Measurements from ENCODE around the gene KBTBD2.
A peak's percentile ranks its signal among the peaks of the same experiment; 100 is the strongest.
"Not testable (repeated sequence)": the region's sequence is repeated elsewhere in the genome, so short reads cannot be mapped to it uniquely, and the experiment has no call there.

KBTBD2 gene

DNA sequence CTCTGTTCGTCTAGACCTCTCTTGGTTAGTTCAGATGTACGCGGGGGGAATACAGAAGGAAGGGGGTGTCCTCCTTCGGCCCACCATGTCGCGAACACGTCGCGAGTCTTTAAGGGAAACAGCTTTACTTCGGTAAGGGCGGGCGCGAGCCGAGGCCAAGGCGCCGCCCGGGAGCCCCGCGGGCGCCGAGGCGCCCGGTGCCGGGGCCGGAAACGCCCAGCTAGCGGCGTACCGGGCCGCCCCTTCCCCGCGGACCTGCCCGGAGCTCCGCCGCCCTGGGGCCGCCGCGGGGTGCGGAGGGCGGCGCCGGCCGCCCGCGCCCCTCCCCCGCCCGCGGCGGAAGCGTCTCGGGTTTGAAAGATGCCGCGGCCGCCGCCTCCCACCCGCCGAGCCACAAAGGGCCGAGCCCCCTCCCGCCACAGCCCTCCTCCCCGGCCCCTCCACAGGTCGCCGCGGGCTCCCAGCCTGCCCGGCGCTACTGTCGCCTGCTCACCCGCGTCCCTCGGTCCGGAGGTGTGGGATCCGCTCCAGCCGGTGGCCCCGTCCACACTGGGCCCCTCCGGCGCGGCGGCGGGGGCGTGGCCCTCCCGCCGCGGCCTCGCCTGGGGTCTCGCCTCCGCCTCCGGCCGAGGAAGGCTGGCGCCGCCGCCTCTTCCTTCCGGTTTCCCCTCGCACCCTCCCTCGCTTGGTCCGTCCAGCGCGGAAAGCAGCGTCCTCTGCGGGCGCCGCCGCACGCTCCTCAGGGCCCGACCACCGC lies at the start of gene KBTBD2:
Gene KBTBD2, minus strand, starts transcription at position 718 of the 757 bp plus-strand sequence. CDS start 12,156 bp downstream, outside the sequence.
- DNase-seq: peak; percentile 80

DNA sequence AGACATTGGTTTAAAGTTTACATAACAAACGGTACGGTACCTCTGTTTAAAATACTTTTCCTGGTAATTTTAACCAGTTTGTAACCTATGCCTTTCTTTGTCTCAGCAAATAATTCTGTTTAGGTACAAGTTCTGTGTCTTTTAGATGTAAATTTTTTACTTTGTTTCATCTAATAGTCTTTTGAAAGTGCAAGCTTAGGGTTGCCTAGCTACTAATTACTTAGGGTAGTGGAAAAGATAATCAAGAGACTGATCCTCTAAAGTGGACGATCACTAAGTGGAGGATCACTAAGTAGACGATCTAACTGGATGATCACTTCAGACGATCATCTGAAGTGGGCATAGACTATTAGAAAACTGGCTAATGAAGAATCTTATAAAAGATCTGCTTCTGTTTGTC lies 49.6 kb upstream of the KBTBD2 start:
- DNase-seq: no peak

DNA sequence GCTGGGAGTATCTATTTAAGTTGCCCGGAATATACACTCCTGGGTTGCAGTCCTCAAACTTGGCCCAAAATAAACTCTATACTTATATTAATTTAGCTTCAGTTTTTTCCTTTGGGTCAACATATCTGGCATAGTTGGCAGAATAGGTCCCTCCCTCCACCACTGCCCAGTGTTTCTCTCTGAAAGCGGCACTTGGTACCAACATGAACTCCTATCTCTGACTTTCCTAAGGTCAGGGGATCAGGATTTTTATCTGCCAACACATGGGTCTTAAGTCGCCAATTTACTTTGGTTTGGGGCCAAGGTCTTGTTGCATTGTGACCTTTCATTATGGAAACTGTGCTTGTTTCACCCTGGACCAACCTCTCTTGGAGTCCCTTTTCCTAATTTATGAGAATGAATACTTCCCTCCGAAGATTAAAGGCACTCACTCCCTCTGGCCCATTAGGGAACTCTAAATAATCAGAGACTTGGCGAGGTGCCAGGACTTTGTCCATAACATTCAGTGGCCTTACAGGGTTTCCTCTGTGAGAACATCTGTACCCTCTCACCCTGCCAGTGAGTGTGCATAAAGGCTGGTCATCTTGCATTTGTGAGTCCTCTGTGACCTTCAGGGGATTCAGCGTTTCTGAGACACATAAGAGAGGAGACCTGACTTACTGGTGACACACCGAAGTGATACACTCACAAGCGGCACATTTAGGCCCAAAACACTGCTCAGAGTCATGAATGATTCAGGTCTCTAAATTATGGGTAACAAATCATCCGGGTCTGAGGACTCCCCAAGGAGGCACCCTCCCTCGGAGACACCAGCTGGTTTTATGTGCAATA lies 46.0 kb upstream of the KBTBD2 start:
- DNase-seq: no peak

DNA sequence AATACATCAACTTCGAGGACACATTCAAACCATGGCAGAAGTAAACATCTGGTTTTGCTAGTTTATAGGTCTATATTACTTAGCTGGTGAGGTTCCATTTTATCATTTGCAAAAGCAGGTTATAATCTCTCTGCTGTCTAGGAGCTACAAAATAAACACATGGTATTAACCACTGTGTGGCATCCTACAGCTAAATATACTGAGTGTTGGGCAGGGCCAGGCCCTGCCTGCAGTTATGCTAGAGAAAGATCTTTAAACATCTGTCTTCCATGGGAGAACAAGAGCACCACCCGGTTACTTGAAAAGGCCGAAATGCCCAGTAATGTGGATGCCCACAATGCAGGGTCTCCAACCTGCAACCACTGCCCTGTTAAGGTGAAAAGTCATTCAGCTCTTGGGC lies 45.1 kb upstream of the KBTBD2 start:
- DNase-seq: no peak

DNA sequence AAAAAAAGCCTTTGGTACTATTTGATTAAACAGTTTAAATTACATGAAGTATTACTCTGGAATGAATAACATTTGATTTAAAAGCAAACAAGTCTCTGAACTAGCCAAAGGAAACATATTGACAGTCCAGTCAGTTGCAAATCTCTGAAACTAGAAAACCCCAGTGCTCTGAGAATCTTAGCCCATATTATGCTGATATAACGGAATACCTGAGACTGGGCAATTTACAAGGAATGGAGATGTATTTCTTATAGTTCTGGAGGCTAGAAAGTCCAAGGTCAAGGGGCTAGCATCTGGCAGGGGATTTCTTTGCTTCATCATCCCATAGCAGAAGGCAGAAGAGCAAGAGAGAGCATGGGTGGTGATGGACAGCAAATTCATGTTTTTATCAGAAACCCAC lies 44.0 kb upstream of the KBTBD2 start:
- no peak for DNase-seq

DNA sequence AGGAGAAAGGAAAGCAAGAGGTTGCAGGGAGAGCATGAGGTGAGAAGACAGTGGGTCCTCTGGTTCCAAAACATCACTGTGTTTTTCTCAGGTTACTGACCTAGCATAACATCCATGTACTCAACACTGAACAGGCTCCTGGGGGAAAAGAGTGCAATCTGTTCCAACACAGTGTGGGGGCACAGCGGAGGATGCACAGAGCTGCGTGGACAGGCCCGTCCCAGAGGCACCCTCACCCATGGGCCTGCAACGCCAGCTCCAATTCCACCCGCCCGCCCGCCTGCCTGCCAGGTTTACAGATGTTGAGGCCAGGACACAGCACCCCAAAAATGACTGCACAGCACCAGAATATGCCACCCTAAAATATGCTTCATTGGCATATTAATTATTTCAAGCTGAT lies 38.8 kb upstream of the KBTBD2 start:
- no peak for DNase-seq

DNA sequence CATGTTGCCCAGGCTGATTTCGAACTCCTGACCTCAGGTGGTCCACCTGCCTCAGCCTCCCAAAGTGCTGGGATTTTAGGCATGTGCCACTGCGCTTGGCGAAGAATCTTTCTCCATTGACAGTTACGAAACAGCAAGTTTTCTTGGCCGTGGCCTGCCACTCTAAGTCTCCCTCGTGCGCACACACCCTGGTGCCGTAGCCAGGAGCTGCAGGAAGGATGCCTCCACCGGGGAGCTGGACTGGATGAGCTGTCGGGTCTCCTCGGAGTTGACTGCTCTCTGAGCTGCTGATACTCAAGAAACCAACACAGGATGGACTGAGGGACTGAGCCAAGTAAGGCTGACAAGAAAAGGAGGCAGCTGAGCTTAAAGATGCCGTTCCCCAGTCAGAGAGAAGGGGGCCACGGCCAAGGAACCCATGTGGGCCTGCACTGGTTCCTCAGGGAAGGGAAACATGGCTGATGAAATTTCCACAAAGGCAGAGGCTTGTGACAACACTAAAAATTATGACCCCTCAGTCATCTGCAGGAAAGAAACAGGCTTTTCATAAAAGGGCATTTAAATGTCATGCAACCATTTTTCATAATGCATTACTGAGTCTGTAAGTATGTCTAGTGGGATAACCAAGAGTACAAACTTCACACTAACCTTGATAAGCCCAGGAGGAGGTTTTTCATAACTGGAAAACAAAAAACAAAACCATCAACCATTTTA lies 38.0 kb upstream of the KBTBD2 start:
- no peak for DNase-seq

DNA sequence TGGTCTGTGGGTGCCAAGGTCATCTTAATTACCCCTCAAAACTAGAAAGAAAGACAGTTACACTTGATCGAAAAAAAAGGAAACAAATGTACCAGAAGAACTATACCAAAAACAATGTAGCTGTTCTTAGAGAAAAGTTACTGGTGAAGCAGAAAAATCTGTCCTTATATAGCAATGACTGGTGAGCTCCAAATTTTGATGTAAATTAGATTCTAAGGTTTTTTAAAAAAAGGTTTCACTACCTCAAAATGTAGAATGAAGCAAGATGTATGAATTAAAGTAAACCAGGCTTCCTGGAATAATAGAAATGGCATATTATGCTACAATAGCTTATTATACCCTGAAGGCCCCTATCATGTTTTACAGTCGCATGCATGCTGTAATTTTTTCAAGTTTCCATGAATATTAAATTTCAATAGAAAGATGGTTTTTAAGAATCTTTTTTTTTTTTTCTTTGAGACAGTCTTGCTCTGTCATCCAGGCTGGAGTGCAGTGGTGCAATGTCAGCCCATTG lies 37.3 kb upstream of the KBTBD2 start:
- no peak for DNase-seq

DNA sequence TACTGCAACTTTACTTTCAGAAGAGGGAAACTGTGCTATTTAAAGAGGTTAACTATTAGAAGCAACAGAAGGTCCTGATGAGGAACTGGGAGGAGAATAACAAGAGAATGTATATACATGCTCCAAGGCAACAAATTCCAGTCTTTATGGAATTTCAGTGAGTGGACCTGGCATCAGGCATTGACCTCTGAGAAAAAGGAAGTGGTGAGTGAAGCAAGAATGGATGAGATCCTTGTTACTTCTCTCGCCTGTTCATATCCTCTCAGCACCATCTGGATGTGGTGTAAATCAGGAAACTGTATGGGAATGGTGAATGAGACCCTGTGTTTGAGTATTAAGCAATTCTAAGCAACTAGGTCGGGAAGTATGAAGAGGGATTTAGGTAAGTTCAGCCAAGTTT lies 30.3 kb upstream of the KBTBD2 start:
- no peak for DNase-seq

DNA sequence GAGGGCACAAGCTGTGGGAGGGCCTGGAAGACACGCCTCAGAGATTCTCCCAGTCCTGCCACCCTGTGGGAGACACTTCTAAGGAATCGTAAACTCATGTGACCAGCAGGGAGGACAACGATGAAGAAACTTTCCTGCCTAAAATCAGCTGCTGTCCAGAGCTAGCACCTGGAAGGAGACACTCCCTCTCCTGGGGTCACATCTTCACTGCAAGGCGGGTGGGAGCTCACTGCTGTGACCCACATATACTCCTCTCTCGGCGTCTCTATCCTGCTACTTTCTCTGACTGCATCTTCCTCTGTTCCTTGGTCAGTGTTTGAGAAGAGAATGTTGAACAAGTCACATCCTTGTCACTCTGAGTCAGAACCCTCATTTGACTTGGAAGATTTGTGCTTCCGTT lies 25.4 kb upstream of the KBTBD2 start:
- not testable (repeated sequence) for DNase-seq

DNA sequence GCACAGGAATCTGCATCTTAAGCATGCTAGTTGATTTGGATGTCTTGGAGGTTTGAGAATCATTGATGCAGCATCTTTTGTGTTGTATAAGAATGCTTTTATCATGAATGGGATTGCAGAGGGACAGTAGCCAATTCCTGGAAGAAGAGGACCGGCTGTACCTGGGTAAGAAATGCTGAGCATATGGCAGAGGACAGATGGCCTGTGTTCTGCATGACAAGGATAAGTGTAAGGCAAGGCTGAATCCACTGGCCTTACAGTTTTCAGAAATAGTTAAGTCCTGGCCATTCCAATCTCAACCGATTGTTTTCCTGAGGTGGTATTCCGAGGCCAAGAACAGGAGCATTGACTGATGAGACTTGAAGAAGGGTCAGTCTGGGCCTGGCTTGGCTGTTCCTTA lies 24.4 kb upstream of the KBTBD2 start:
- DNase-seq: no peak

DNA sequence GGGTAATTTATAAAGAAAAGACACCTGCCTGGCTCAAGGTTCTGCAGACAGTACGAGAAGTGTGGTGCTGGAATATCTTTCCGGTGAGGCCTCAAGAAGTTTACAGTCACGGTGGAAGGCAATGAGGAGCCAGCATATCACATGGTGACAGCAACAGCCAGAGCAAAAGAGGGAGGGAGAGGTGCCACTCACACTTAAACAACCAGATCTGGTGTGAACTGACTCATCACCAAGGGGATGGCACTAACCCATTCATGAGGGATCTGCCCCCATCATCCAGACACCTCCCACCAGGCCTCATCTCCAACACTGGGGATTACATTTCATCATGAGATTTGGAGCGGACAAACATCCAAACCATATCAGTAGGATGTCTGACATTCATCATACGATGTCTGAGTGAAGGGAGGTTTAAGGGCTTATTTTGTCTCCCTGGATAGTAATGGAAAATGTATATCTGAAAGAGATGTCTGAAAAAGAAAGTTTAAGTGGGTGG lies 23.5 kb upstream of the KBTBD2 start:
- DNase-seq: no peak

DNA sequence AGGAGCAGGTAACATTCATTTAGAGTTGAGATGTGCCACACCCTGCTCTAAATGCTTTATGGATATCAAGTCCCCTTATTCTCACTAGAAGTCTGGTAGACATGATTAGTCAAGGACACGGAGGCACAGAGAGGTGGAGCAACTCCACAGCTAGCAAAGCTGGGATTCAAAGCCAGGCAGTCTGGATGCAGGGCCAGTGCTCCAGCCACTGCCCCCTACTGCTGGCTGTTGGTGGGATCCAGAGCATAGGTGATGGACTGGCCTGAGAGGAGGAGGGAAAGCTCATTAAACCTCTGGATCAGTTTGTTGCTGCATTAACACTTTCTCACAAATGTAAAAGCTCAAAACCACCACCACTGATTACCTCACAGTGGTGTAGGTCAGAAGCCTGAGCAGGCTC lies 22.6 kb upstream of the KBTBD2 start:
- no peak for DNase-seq

DNA sequence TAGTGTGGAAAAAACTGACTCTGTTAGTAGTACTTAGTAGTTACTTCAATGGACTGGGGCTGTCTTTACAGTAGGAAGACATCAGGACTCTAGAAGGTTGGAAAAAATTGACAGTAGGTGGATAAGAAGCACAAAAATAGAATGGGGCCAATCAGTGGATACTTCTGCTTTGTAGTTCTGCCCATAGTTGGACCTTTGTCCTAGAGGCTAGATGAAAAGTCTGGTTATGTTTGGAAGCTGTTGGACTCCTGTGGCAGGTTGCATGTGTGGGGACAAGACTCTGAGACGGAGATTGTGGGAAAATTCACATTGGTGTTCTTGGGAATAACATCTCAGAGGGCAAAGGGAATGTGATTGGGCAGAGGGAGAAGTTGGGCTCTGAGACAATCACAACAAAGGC lies 18.6 kb upstream of the KBTBD2 start:
- DNase-seq: no peak

DNA sequence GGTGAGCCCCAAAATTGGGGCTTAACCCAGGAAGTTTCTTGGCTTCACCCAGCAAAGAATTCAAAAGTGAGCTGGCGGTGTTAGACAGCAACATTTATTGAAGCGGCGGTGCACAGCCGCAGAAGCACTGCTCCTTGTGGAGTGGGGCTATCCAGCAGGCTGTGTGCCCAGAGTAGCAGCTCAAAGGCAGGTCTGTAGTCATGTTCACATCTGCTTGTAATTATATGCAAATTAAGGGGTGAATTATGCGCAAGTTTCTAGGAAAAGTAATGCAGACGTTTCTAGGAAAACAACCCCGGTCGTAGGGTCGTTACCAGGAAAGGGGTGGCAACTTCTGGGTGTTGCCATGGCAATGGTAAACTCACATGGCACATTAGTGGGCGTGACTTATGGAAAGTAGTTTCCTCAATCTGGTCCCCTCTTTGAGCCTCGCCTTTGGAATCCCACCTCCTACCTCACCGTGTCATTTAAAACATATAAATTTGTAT lies 13.7 kb upstream of the KBTBD2 start:
- peak; percentile 28 for DNase-seq

DNA sequence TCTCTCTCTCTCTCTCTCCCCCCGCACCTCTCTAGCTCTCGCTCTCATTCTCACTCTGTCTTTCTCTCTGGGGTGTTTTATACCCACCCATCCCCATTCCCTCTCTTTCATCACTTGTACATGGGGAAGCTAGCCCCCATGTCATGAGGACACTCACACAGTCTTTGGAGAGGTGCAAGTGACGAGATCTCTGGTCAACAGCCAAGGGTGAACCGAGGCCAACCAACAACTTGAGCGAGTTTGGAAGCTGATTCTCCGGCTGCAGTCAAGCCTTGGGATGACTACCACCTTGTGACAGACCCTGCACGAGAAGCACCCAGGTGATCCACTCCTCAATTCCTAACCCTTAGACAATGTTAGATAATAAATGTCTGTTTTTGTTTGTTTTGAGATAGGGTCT lies 10.1 kb upstream of the KBTBD2 start:
- no peak for DNase-seq

DNA sequence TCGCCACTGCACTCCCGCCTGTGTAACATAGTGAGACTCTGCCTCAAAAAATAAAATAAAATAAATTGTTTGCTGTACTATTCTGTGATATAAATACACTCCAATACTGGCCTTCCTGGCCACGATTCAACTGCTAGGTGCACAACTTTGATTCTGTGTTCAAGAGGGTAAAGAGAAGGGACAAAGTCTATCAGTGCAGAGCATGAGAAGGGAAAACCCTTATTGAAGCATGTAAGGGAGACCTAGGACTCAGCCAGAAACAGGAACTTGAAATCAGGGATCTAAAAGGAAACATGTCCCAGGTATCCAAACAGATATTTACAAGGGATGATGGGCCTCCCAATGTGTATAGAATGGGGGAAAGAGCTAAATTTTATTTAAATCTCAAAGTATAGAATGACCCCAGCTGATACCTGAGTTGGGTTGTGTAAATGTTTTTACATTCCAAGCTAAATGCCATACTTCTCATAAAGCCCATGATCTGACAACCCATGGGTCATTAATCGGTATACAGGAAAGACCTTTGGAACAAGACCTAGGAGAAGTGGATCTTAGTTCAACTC lies 9.0 kb upstream of the KBTBD2 start:
- no peak for DNase-seq

DNA sequence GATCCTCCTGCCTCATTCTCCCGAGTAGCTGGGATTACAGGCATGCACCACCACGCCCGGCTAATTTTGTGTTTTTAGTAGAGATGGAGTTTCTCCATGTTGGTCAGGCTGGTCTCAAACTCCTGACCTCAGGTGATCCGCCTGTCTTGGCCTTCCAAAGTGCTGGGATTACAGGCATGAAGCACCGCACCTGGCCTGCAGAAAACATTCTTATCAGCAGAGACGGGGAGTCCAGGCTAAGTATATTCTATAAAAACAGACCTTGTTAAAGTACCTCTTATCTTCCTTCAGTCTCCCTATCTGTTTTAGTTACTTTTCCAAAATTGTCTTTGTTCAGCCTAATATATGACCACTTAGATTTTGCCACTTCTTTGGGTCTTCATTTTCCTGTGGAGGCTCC lies 5.8 kb upstream of the KBTBD2 start:
- DNase-seq: not testable (repeated sequence)

DNA sequence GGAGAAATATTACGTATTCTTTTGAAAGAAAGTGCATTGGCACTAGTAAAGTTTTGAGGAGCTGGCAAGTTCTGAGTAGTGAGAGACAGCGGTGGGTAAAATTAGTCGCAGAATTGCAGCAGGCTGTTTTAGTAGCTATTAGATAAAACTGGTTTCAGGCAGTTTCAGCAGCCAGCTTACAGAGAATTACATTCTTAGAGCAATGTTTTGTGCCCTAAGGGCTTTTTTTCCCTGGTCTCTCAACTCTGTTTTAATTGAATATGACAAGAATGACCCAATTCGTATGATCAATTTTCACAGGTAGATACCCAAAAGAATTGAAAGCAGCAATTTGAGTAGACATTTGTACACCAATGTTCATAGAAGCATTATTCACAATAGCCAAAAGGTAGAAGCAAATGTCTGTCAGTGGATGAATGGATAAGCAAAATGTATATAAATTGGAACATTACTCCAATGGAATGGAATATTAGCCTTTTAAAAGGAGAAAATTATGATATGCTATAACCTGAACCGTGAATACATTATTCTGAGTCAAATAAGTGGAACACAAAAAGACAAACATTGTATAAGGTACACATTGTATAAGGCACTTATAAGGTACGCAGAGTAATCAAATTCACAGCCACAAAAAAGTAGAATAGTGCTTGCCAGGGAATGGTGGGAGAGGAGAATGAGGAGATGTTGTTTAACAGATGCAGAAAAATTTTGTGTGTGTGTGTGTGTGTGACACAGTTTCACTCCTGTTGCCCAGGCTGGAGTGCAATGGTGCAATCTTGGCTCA lies 5.2 kb upstream of the KBTBD2 start:
- DNase-seq: no peak

DNA sequence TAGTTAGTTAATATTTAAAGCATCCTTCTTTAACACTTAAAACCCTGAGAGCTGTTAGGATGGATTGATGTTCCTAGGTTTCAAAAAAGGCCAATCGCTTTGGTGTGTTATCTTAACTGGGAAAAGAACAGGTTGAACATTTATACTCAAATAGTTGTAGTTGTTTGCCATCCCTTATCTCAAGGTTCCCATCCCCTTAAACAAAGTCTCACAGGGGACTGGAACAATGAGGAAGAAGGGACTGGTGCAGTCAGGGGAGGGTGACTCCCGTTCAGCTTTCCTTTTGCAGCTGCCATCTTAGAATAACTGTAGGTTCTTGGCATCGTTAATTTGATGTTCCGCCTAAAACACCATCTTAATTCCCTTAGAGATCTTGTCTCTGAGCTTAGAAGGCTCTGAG lies 2.6 kb upstream of the KBTBD2 start:
- no peak for DNase-seq

DNA sequence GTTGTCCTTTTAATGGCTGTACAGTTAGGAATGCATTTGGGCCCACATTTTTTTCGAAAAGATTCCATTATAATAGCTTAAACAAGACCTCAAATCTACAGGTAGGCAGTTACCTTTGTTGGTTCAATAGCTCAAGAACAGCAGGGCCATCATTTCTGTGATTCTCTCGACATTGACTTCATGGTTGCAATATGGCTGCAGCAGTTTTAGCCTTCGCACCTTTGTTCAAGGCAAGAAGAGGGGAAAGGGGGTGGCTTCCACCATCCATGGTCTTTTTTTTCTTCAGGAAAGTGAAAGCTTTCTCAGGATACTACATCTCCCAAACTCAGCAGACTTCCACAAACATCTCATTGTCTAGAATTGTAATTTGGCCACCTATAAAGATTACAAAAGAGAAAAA lies 2.2 kb upstream of the KBTBD2 start:
- DNase-seq: no peak

DNA sequence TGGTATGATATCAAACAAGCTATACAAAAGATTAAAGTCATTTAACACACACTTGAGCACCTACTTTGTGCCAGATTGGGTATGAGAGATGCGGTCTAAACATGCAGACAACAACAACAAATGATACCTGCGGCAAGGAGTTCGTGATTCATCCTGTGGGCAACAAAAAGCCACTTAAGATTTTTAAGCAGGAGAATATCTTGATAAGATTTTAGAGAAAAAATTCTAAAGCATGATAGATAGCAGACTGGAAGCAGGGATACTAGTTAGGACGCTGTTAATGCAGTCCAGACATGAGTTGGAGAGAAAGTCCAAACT lies 1.6 kb upstream of the KBTBD2 start:
- no peak for DNase-seq

All from amniotic stem cell (primary cell).